GM19193 (cell line): Measurements from ENCODE around the gene RALGPS1.

Source experiments
- POLR2A ChIP-seq: IDR thresholded peaks from 4 replicates; pipeline ENCODE4 v1.6.1; 2011; ENCODE audit not compliant: insufficient read depth, insufficient read length; ENCODE audit errors: extremely low read depth

Gene RALGPS1

GRCh38 chr9:126957687-126958053 is 43.1 kb downstream of the RALGPS1 start:
- TF ChIP-seq POLR2A = no peak

GRCh38 chr9:126959336-126959735 is 44.8 kb downstream of the RALGPS1 start:
- no peak for TF ChIP-seq POLR2A

GRCh38 chr9:126959917-126960316 is 45.3 kb downstream of the RALGPS1 start:
- no peak for TF ChIP-seq POLR2A

GRCh38 chr9:126962336-126962735 is 47.8 kb downstream of the RALGPS1 start:
- TF ChIP-seq POLR2A = no peak

GRCh38 chr9:126965077-126965476 is 50.5 kb downstream of the RALGPS1 start:
- TF ChIP-seq POLR2A = no peak

- TF ChIP-seq POLR2A = no peak
These were observed 51.2 kb downstream of the RALGPS1 start for GRCh38 chr9:126965541-126966428.

GRCh38 chr9:126971261-126971660 is 56.7 kb downstream of the RALGPS1 start:
- TF ChIP-seq POLR2A = no peak

- TF ChIP-seq POLR2A = no peak
These were observed 59.3 kb downstream of the RALGPS1 start for GRCh38 chr9:126973651-126974529.

GRCh38 chr9:126974594-126974993 is 60.0 kb downstream of the RALGPS1 start:
- TF ChIP-seq POLR2A = no peak

- no peak for TF ChIP-seq POLR2A
These were observed 61.0 kb downstream of the RALGPS1 start for GRCh38 chr9:126975327-126976220.

- no peak for TF ChIP-seq POLR2A
These were observed 64.9 kb downstream of the RALGPS1 start for GRCh38 chr9:126979461-126979860.

- no peak for TF ChIP-seq POLR2A
These were observed 65.6 kb downstream of the RALGPS1 start for GRCh38 chr9:126980231-126980630.

- no peak for TF ChIP-seq POLR2A
These were observed 66.6 kb downstream of the RALGPS1 start for GRCh38 chr9:126981218-126981617.

GRCh38 chr9:126982215-126983002 is 67.8 kb downstream of the RALGPS1 start:
- TF ChIP-seq POLR2A = no peak
